Activated T-helper 2 cell treated with anti-CD3 and anti-CD28 coated beads, Interferon-gamma antibody, Interleukin-2, Interleukin-4, amounts not matched to agents 10 μg/mL and 5 μg/mL and 100 μg/mL, durations not matched to agents 14 hours and 24 hours and 36 hours (primary cell): ENCODE data around the gene RASGRF1. TPM values are rescaled to one million over a fixed set of nuclear protein-coding genes. Genes with fewer than 3 reads are reported as not detected.

Experiments used
- DNase-seq: peaks from one replicate; pipeline ENCODE4 v3.0.0; 2021; ENCODE audit warnings: low spot score
- H3K27ac Mint-ChIP-seq: one replicate; pipeline ENCODE4 v1.8.0; 2021; ENCODE audit warnings: mixed read lengths
- H3K27me3 Mint-ChIP-seq: one replicate; pipeline ENCODE4 v1.8.0; 2021; ENCODE audit warnings: low read depth, mixed read lengths
- H3K36me3 Mint-ChIP-seq: one replicate; pipeline ENCODE4 v1.8.0; 2021; ENCODE audit warnings: low read depth, mixed read lengths
- H3K4me1 Mint-ChIP-seq: one replicate; pipeline ENCODE4 v1.8.0; 2021; ENCODE audit warnings: low read depth, mixed read lengths
- H3K4me3 Mint-ChIP-seq: one replicate; pipeline ENCODE4 v1.8.0; 2021; ENCODE audit warnings: low read depth, mild to moderate bottlenecking, moderate library complexity, mixed read lengths
- H3K9me3 Mint-ChIP-seq: one replicate; pipeline ENCODE4 v1.8.0; 2021; ENCODE audit warnings: mixed read lengths
- intact Hi-C: fragments of 100-400 bp; cut with micrococcal nuclease; formaldehyde crosslinking; loops from one replicate; pipeline ENCODE4 v1.15.1; 2023
- total RNA-seq: library from RNA; stranded (reverse); gene quantifications from 2 replicates; pipeline ENCODE4 v1.2.3, GENCODE V29; 2022

RASGRF1 gene
- total RNA-seq, 1 donor from 2014 or later = not detected

- H3K27ac Mint-ChIP-seq = no peak overlapping the region
- intact Hi-C loops = no loop called here
- H3K4me3 Mint-ChIP-seq = no peak overlapping the region
- no peaks in the 10 kb centered on the region for H3K9me3 Mint-ChIP-seq
- peaks cover 3% of the 10 kb centered on the region for H3K27me3 Mint-ChIP-seq
- H3K4me1 Mint-ChIP-seq = no peaks in the 10 kb centered on the region
- no peak for DNase-seq
- H3K36me3 Mint-ChIP-seq = no peaks in the 10 kb centered on the region
Observed at GRCh38 chr15:79058260-79058850, 32.2 kb downstream of the RASGRF1 start.

DNA sequence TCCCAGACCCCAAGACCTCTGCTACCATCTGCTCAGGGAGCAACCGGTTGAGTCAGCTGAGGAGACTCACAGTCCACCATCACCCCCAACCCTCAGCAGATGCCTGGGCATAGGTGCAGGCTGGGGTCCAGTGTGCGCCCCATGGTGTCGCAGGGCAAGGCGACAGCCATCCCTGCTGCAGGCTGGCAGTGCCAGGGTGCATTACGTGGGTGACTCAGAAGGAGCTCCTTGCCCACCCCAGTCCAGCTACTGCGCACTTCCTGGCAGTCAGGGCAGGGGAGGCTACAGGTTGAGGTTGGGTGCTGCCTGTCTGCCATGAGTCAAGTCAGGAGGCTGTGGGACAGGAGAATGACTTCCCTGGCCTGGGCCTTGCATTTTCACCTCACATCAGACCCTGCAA, 33.5 kb downstream of the RASGRF1 start:
- no peaks in the 10 kb centered on the region for H3K4me1 Mint-ChIP-seq
- no peaks in the 10 kb centered on the region for H3K9me3 Mint-ChIP-seq
- H3K4me3 Mint-ChIP-seq = no peak overlapping the region
- peaks cover 3% of the 10 kb centered on the region for H3K27me3 Mint-ChIP-seq
- intact Hi-C loops = no loop called here
- DNase-seq = no peak
- H3K27ac Mint-ChIP-seq = no peak overlapping the region
- no peaks in the 10 kb centered on the region for H3K36me3 Mint-ChIP-seq

DNA sequence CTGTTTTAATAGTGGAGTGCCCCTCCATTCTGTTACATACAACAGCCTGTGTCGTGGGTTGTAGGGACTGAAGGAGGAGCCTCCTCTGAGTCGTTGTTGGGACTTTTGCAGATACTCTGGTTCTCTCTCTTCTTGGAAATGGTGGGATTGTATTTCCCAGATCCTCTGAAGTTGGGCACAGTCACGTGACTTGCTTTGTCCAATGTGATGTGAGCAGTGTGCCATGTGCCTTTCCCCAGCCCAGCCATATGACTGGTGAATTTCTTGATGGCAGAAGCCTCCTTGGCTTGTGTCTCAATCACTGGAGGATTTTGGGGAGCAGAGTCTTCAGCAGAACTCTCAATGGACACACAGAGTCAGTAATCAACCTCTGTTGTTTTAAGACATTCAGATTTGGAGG, 36.2 kb downstream of the RASGRF1 start:
- Mint-ChIP-seq H3K27me3 (peaks cover 2% of the 10 kb centered on the region), H3K36me3 (no peaks in the 10 kb centered on the region), H3K27ac (no peak overlapping the region), H3K4me3 (no peak overlapping the region), H3K9me3 (no peaks in the 10 kb centered on the region), H3K4me1 (no peaks in the 10 kb centered on the region)
- intact Hi-C loops = no loop called here
- no peak for DNase-seq

DNA sequence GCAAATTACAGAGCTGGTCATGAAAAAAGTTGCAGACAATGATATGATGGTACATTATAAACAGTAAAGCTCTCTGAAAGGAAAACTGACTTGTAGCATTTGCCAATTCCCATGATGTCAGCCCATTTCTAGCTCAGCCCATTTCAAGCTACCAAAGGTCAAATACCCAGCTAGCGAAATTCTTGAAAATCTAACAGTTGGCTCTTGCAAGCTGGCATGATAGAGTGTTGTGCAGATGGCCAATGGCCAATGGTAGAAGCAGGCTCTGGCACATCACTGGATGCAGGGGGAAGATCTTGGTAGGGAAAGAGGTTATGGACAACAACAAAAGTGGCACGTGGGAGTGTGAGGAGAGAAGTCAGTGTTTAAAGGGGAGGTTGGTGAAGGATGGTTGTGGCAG, 36.7 kb downstream of the RASGRF1 start:
- peaks cover 2% of the 10 kb centered on the region for H3K27me3 Mint-ChIP-seq
- intact Hi-C loops = no loop called here
- no peak for DNase-seq
- no peaks in the 10 kb centered on the region for H3K9me3 Mint-ChIP-seq
- no peaks in the 10 kb centered on the region for H3K4me1 Mint-ChIP-seq
- no peak overlapping the region for H3K4me3 Mint-ChIP-seq
- H3K36me3 Mint-ChIP-seq = no peaks in the 10 kb centered on the region
- H3K27ac Mint-ChIP-seq = no peak overlapping the region

DNA sequence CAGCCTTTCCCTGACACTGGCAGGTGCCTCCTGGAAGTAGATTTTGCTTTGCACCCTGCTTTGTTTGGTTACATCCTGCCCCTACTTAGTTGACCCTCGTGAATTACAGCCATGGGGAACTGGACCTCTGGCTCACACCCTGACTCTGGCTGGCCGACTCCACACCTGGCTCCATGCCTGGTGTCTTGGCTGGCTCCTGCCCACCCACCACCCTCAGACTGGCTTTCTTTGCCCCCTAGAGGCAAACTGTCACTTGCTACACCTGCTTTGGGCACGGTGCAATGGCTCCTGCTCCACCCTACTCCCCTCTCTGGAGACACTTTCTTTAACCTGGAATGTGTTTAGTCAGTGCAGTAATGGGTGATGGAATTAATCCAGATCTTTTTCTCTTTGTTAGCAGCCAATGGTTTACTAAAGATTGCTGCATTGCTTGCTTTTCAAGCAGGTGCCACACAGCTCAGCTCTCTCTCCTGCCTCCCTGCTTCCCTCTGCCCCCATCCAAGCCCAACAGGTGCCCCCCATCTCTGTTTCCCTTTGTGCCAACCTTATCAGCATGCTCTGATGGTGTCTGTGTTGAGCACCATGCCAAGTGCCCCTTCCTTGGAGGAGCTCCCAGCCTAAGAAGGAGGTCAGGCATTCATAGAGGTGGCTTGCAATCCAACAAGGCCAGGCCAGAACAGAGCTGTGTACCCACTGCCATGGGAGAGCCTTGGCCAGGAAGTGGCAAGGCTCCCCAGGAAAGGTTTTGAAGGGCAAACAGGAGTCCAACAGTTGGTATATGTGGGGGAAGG, 38.4 kb downstream of the RASGRF1 start:
- no peak for DNase-seq

GRCh38 chr15:79051029-79051428, 39.6 kb downstream of the RASGRF1 start:
- H3K27ac Mint-ChIP-seq = no peak overlapping the region
- H3K27me3 Mint-ChIP-seq = peaks cover 1% of the 10 kb centered on the region
- H3K4me3 Mint-ChIP-seq = no peak overlapping the region
- H3K36me3 Mint-ChIP-seq = no peaks in the 10 kb centered on the region
- DNase-seq = no peak
- intact Hi-C loops = no loop called here
- H3K9me3 Mint-ChIP-seq = no peaks in the 10 kb centered on the region
- H3K4me1 Mint-ChIP-seq = no peaks in the 10 kb centered on the region

More for the DNA sequence above, 38.4 kb downstream of the RASGRF1 start:
- H3K27ac Mint-ChIP-seq = no peak overlapping the region
- no peaks in the 10 kb centered on the region for H3K4me1 Mint-ChIP-seq
- peaks cover 1% of the 10 kb centered on the region for H3K27me3 Mint-ChIP-seq
- intact Hi-C loops = no loop called here
- H3K36me3 Mint-ChIP-seq = no peaks in the 10 kb centered on the region
- H3K4me3 Mint-ChIP-seq = no peak overlapping the region
- no peaks in the 10 kb centered on the region for H3K9me3 Mint-ChIP-seq

DNA sequence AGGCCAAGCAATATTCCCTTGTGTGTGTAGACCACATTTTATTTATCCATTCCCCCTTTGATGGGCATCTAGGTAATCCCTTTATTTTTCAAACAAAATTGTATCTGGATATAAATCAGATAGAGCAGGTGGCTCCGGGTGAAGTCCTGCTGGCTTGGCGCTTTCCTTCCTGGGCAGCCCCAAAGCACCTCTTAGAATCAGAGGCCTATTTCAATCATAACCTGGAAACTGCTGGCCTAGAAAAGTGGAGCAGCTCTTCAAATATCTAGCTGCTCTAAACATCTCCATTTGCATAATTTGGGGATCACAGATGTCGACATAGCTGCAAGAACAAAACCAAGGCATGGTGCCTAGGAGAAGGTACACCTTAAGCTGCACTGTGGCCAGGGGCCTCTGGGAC, 40.2 kb downstream of the RASGRF1 start:
- Mint-ChIP-seq H3K4me3 (no peak overlapping the region), H3K27ac (no peak overlapping the region)
- intact Hi-C loops = no loop called here

GRCh38 chr15:79049416-79049815, 41.2 kb downstream of the RASGRF1 start:
- no peaks in the 10 kb centered on the region for H3K36me3 Mint-ChIP-seq
- no peak overlapping the region for H3K4me3 Mint-ChIP-seq
- H3K27ac Mint-ChIP-seq = no peak overlapping the region
- intact Hi-C loops = no loop called here
- H3K27me3 Mint-ChIP-seq = peaks cover 4% of the 10 kb centered on the region
- no peaks in the 10 kb centered on the region for H3K9me3 Mint-ChIP-seq
- H3K4me1 Mint-ChIP-seq = no peaks in the 10 kb centered on the region
- no peak for DNase-seq

More for the DNA sequence above, 40.2 kb downstream of the RASGRF1 start:
- H3K4me1 Mint-ChIP-seq = no peaks in the 10 kb centered on the region
- H3K36me3 Mint-ChIP-seq = no peaks in the 10 kb centered on the region
- peaks cover 4% of the 10 kb centered on the region for H3K27me3 Mint-ChIP-seq
- DNase-seq = no peak
- no peaks in the 10 kb centered on the region for H3K9me3 Mint-ChIP-seq

- Mint-ChIP-seq H3K9me3 (no peaks in the 10 kb centered on the region), H3K36me3 (no peaks in the 10 kb centered on the region), H3K4me3 (no peak overlapping the region), H3K27me3 (peaks cover 7% of the 10 kb centered on the region), H3K27ac (no peak overlapping the region), H3K4me1 (no peaks in the 10 kb centered on the region)
- intact Hi-C loops = no loop called here
- no peak for DNase-seq
Observed at GRCh38 chr15:79047676-79048439, 42.7 kb downstream of the RASGRF1 start.

DNA sequence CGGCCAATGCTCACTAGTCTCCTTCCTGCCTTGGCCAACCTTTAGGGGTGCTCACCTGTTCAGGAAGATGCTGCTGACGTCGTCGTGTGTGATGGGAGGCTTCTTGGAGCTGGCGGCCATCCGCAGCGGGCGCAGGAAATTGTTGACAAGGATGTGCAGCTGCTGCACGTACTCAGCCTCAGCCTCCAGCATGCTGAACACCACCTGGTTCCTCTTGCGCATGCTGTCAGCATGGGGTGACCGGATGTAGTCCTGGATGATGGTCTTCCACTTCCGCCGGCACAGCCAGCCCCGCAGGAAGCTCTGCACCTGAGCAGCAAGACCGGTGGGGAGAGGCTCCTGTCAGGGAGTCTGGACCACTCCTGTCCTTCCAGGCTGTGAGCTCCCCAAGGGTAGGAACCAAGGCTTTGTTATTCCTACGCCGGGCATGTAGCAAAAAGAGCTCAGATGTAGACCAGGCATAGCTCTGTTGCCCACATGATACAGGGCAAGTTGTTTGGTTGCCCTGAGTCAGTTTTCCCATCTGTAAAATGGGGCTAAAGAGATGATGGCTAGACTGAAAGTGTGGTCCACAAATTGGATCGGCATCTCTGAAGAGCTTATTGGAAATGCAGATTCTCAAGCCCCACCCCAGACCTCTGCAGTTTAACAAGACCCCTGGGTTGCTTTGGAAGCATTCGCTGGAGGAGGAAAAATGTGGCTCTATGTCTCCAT, 43.7 kb downstream of the RASGRF1 start:
- H3K27ac Mint-ChIP-seq = no peak overlapping the region
- no peaks in the 10 kb centered on the region for H3K36me3 Mint-ChIP-seq
- H3K4me1 Mint-ChIP-seq = no peaks in the 10 kb centered on the region
- peaks cover 7% of the 10 kb centered on the region for H3K27me3 Mint-ChIP-seq
- H3K4me3 Mint-ChIP-seq = no peak overlapping the region
- DNase-seq = no peak
- no peaks in the 10 kb centered on the region for H3K9me3 Mint-ChIP-seq
- intact Hi-C loops = no loop called here

- H3K4me3 Mint-ChIP-seq = no peak overlapping the region
- intact Hi-C loops = no loop called here
- H3K27me3 Mint-ChIP-seq = peaks cover 6% of the 10 kb centered on the region
- H3K4me1 Mint-ChIP-seq = no peaks in the 10 kb centered on the region
- no peak for DNase-seq
- H3K27ac Mint-ChIP-seq = no peak overlapping the region
- H3K9me3 Mint-ChIP-seq = no peaks in the 10 kb centered on the region
- H3K36me3 Mint-ChIP-seq = no peaks in the 10 kb centered on the region
Observed at GRCh38 chr15:79045041-79045440, 45.5 kb downstream of the RASGRF1 start.

- H3K36me3 Mint-ChIP-seq = no peaks in the 10 kb centered on the region
- intact Hi-C loops = no loop called here
- no peaks in the 10 kb centered on the region for H3K9me3 Mint-ChIP-seq
- peaks cover 8% of the 10 kb centered on the region for H3K27me3 Mint-ChIP-seq
- H3K4me1 Mint-ChIP-seq = no peaks in the 10 kb centered on the region
- no peak for DNase-seq
- no peak overlapping the region for H3K27ac Mint-ChIP-seq
- no peak overlapping the region for H3K4me3 Mint-ChIP-seq
Observed at GRCh38 chr15:79042213-79042928, 48.2 kb downstream of the RASGRF1 start.
